CD4-positive, CD25-positive, alpha-beta regulatory T cell (primary cell): Measurements from ENCODE around the gene CCDC194. TPM values are rescaled to one million over a fixed set of nuclear protein-coding genes. Genes with fewer than 3 reads are reported as not detected.
A peak's percentile ranks its signal among the peaks of the same experiment; 100 is the strongest.

Source experiments
- ATAC-seq, 2 donors: fragments of 150-1000 bp; cut with Tn5 transposase; one replicate each; pipeline ENCODE4 v1.10.0; 2021; ENCODE audit warnings: low read depth in 2 of 2, moderate number of reproducible peaks in 2 of 2, moderate library complexity in 1 of 2
- DNase-seq, 3 donors: peaks; one replicate each; pipeline versions ENCODE4 v3.0.0 to v3.0.0-alpha.2; 2012 to 2022; ENCODE audit warnings: mixed read lengths in 1 of 3
- H3K27ac ChIP-seq: one replicate; pipeline ENCODE4 v1.7.0; 2013; ENCODE audit warnings: mild to moderate bottlenecking, low read length; ENCODE audit not compliant: insufficient read depth, poor library complexity, severe bottlenecking
- H3K27me3 ChIP-seq: one replicate; pipeline ENCODE4 v1.7.0; 2013; ENCODE audit warnings: low read length; ENCODE audit not compliant: control insufficient read depth, insufficient read depth
- H3K36me3 ChIP-seq: one replicate; pipeline ENCODE4 v1.7.0; 2013; ENCODE audit warnings: mild to moderate bottlenecking, low read length, moderate library complexity; ENCODE audit not compliant: control insufficient read depth, insufficient read depth
- H3K4me1 ChIP-seq: 2 replicates; pipeline ENCODE4 v1.7.0; 2013; ENCODE audit warnings: mild to moderate bottlenecking, low read length; ENCODE audit not compliant: insufficient read depth, control insufficient read depth, poor library complexity, severe bottlenecking
- H3K4me3 ChIP-seq: one replicate; pipeline ENCODE4 v1.7.0; 2013; ENCODE audit warnings: low read depth, mild to moderate bottlenecking, low read length, moderate library complexity
- H3K9me3 ChIP-seq, 2 experiments: 1 replicate in 1 of 2; 2 replicates in 1 of 2; pipeline ENCODE4 v1.7.0; 2013; ENCODE audit warnings: low read length in 2 of 2, mild to moderate bottlenecking in 1 of 2, moderate library complexity in 1 of 2; ENCODE audit not compliant: control insufficient read depth in 2 of 2
- H3K27ac Mint-ChIP-seq, 3 donors: one replicate each; pipeline ENCODE4 v1.8.0; 2020 to 2022; ENCODE audit warnings: mild to moderate bottlenecking in 3 of 3, mixed read lengths in 3 of 3, moderate library complexity in 2 of 3
- H3K27me3 Mint-ChIP-seq: one replicate; pipeline ENCODE4 v1.8.0; 2022; ENCODE audit warnings: mild to moderate bottlenecking, mixed read lengths
- H3K36me3 Mint-ChIP-seq: one replicate; pipeline ENCODE4 v1.8.0; 2020; ENCODE audit warnings: mixed read lengths
- H3K4me1 Mint-ChIP-seq, 4 donors: one replicate each; pipeline ENCODE4 v1.8.0; 2020 to 2022; ENCODE audit warnings: mixed read lengths in 4 of 4, mild to moderate bottlenecking in 1 of 4
- H3K4me3 Mint-ChIP-seq, 4 donors: one replicate each; pipeline ENCODE4 v1.8.0; 2020 to 2022; ENCODE audit warnings: mild to moderate bottlenecking in 4 of 4, mixed read lengths in 4 of 4, moderate library complexity in 3 of 4
- H3K9me3 Mint-ChIP-seq, 7 donors: one replicate each; pipeline ENCODE4 v1.8.0; 2020 to 2022; ENCODE audit warnings: mixed read lengths in 7 of 7, mild to moderate bottlenecking in 3 of 7, moderate library complexity in 2 of 7
- polyA plus RNA-seq, 4 donors: library from polyadenylated mRNA; unstranded; fragments of 300-500 nt; fragmentation: Illumina TruSeq; gene quantifications; one replicate each; pipeline ENCODE4 v1.2.3, GENCODE V29; 2021
- total RNA-seq: library from RNA; stranded (reverse); gene quantifications from one replicate; pipeline ENCODE4 v1.2.3, GENCODE V29; 2022

The CCDC194 gene
- total and polyA plus RNA-seq, 5 donors from 2014 or later: 1.3 TPM; not detected in 4

- ATAC-seq (peak; percentile 29 to 35), DNase-seq (no peak)
- peaks cover 0 to 12% (median 3%) of the 10 kb centered on the region in 4 donors for H3K4me1 Mint-ChIP-seq
- H3K27me3 Mint-ChIP-seq: no peaks in the 10 kb centered on the region
- no peak overlapping the region for H3K4me3 Mint-ChIP-seq
- no peak overlapping the region for H3K4me3 ChIP-seq
- peaks cover 9% of the 10 kb centered on the region for H3K4me1 ChIP-seq
- H3K36me3 Mint-ChIP-seq: peaks cover 4% of the 10 kb centered on the region
- H3K9me3 ChIP-seq: no peaks in the 10 kb centered on the region
- H3K27ac ChIP-seq: no peak overlapping the region
- no peak overlapping the region for H3K27ac Mint-ChIP-seq
- no peaks in the 10 kb centered on the region for H3K9me3 Mint-ChIP-seq
- H3K36me3 ChIP-seq: no peaks in the 10 kb centered on the region
- no peaks in the 10 kb centered on the region for H3K27me3 ChIP-seq
Measured at GRCh38 chr19:17424743-17425365, 30.9 kb upstream of the CCDC194 start.

- H3K27me3 ChIP-seq: no peaks in the 10 kb centered on the region
- no peak overlapping the region for H3K27ac ChIP-seq
- Mint-ChIP-seq H3K4me1 (peaks cover 0 to 21% (median 7%) of the 10 kb centered on the region in 4 donors), H3K9me3 (no peaks in the 10 kb centered on the region), H3K27me3 (no peaks in the 10 kb centered on the region), H3K36me3 (peaks cover 4% of the 10 kb centered on the region), H3K27ac (no peak overlapping the region), H3K4me3 (no peak overlapping the region)
- peaks cover 16% of the 10 kb centered on the region for H3K4me1 ChIP-seq
- ATAC-seq (no peak), DNase-seq (no peak)
- H3K36me3 ChIP-seq: no peaks in the 10 kb centered on the region
- H3K4me3 ChIP-seq: no peak overlapping the region
- no peaks in the 10 kb centered on the region for H3K9me3 ChIP-seq
Measured at GRCh38 chr19:17423429-17424208, 29.6 kb upstream of the CCDC194 start.

- peaks cover 6% of the 10 kb centered on the region for H3K36me3 Mint-ChIP-seq
- no peaks in the 10 kb centered on the region for H3K36me3 ChIP-seq
- H3K27ac ChIP-seq: no peak overlapping the region
- H3K4me3 ChIP-seq: no peak overlapping the region
- no peaks in the 10 kb centered on the region for H3K27me3 Mint-ChIP-seq
- H3K4me1 Mint-ChIP-seq: peaks cover 0 to 21% (median 7%) of the 10 kb centered on the region in 4 donors
- ATAC-seq (no peak), DNase-seq (no peak)
- H3K9me3 ChIP-seq: no peaks in the 10 kb centered on the region
- H3K27me3 ChIP-seq: no peaks in the 10 kb centered on the region
- H3K4me1 ChIP-seq: peaks cover 16% of the 10 kb centered on the region
- H3K9me3 Mint-ChIP-seq: no peaks in the 10 kb centered on the region
- H3K4me3 Mint-ChIP-seq: peak overlapping the region in 2 of 4 donors; percentile 59 to 92
- no peak overlapping the region for H3K27ac Mint-ChIP-seq
Measured at GRCh38 chr19:17421942-17422341, 27.9 kb upstream of the CCDC194 start.

- peak overlapping the region; percentile 92 to 98 (median 94) for H3K4me3 Mint-ChIP-seq
- Histone ChIP-seq H3K9me3 (no peaks in the 10 kb centered on the region), H3K36me3 (no peaks in the 10 kb centered on the region), H3K4me3 (peak overlapping the region; percentile 57), H3K27me3 (no peaks in the 10 kb centered on the region), H3K27ac (peak overlapping the region; percentile 72), H3K4me1 (peaks cover 16% of the 10 kb centered on the region)
- peaks cover 0 to 21% (median 8%) of the 10 kb centered on the region in 4 donors for H3K4me1 Mint-ChIP-seq
- no peaks in the 10 kb centered on the region for H3K9me3 Mint-ChIP-seq
- peak overlapping the region; percentile 57 to 92 (median 92) for H3K27ac Mint-ChIP-seq
- H3K36me3 Mint-ChIP-seq: peaks cover 11% of the 10 kb centered on the region
- ATAC-seq (no peak), DNase-seq (peak in 1 of 3 donors; percentile 45)
- H3K27me3 Mint-ChIP-seq: no peaks in the 10 kb centered on the region
Measured at GRCh38 chr19:17420475-17420924, 26.5 kb upstream of the CCDC194 start.

GRCh38 chr19:17419621-17420474, 25.9 kb upstream of the CCDC194 start, which contains the start of gene MVB12A:
Gene MVB12A (plus strand): TSS chr19:17420047. CDS start chr19:17420136, 89 bp downstream.
- Mint-ChIP-seq H3K27ac (peak within 1 kb of the TSS; percentile 69 to 96 (median 92)), H3K36me3 (peaks cover 17% of the 10 kb centered on the region), H3K27me3 (no peaks in the 10 kb centered on the region), H3K4me3 (peak within 1 kb of the TSS; percentile 92 to 98 (median 94)), H3K4me1 (peaks cover 0 to 21% (median 8%) of the 10 kb centered on the region in 4 donors), H3K9me3 (no peaks in the 10 kb centered on the region)
- ATAC-seq (peak; percentile 96 to 97), DNase-seq (peak; percentile 93 to 99 (median 97))
- no peaks in the 10 kb centered on the region for H3K9me3 ChIP-seq
- H3K4me3 ChIP-seq: peak within 1 kb of the TSS; percentile 81
- H3K4me1 ChIP-seq: peaks cover 16% of the 10 kb centered on the region
- H3K36me3 ChIP-seq: peaks cover 5% of the 10 kb centered on the region
- peak within 1 kb of the TSS; percentile 72 for H3K27ac ChIP-seq
- no peaks in the 10 kb centered on the region for H3K27me3 ChIP-seq

- H3K27ac Mint-ChIP-seq: peak overlapping the region in 2 of 3 donors; percentile 92 to 96
- peaks cover 9% of the 10 kb centered on the region for H3K36me3 ChIP-seq
- peaks cover 17% of the 10 kb centered on the region for H3K36me3 Mint-ChIP-seq
- peaks cover 0 to 21% (median 8%) of the 10 kb centered on the region in 4 donors for H3K4me1 Mint-ChIP-seq
- peaks cover 16% of the 10 kb centered on the region for H3K4me1 ChIP-seq
- H3K4me3 Mint-ChIP-seq: peak overlapping the region; percentile 92 to 98 (median 94)
- H3K27me3 Mint-ChIP-seq: no peaks in the 10 kb centered on the region
- no peak for DNase-seq
- no peaks in the 10 kb centered on the region for H3K9me3 Mint-ChIP-seq
- no peaks in the 10 kb centered on the region for H3K9me3 ChIP-seq
- H3K4me3 ChIP-seq: peak overlapping the region; percentile 81
- ATAC-seq: no peak
- H3K27ac ChIP-seq: peak overlapping the region; percentile 70
- H3K27me3 ChIP-seq: no peaks in the 10 kb centered on the region
Measured at GRCh38 chr19:17419154-17419620, 25.2 kb upstream of the CCDC194 start.

- H3K4me1 Mint-ChIP-seq: peaks cover 0 to 19% (median 8%) of the 10 kb centered on the region in 4 donors
- no peak for ATAC-seq
- peaks cover 17% of the 10 kb centered on the region for H3K36me3 Mint-ChIP-seq
- H3K27me3 Mint-ChIP-seq: no peaks in the 10 kb centered on the region
- Histone ChIP-seq H3K4me1 (peaks cover 16% of the 10 kb centered on the region), H3K27ac (no peak overlapping the region), H3K9me3 (no peaks in the 10 kb centered on the region), H3K36me3 (peaks cover 14% of the 10 kb centered on the region), H3K4me3 (peak overlapping the region; percentile 81), H3K27me3 (no peaks in the 10 kb centered on the region)
- H3K27ac Mint-ChIP-seq: peak overlapping the region in 2 of 3 donors; percentile 92 to 96
- no peaks in the 10 kb centered on the region for H3K9me3 Mint-ChIP-seq
- peak overlapping the region; percentile 92 to 98 (median 94) for H3K4me3 Mint-ChIP-seq
- DNase-seq: no peak
Measured at GRCh38 chr19:17418710-17419109, 24.7 kb upstream of the CCDC194 start.
